Transverse colon (tissue), 4 donors: Measurements from ENCODE around the gene THOC3. TPM values are rescaled to one million over a fixed set of nuclear protein-coding genes. Genes with fewer than 3 reads are reported as not detected.
"Not testable (repeated sequence)": the region's sequence is repeated elsewhere in the genome, so short reads cannot be mapped to it uniquely, and the experiment has no call there.

Experiments
- DNase-seq: peaks from one replicate; pipeline ENCODE4 v3.0.0-alpha.2; 2019
- H3K27ac ChIP-seq, 4 donors: fragments of 200-600 bp; sonication (generic); 2 replicates each; pipeline ENCODE4 v1.5.1; 2016 to 2018; ENCODE audit warnings: inconsistent platforms in 4 of 4
- H3K27me3 ChIP-seq: fragments of 200-600 bp; sonication (generic); 2 replicates; pipeline ENCODE4 v1.5.1; 2017; ENCODE audit warnings: inconsistent platforms
- H3K36me3 ChIP-seq, 4 donors: fragments of 200-600 bp; sonication (generic); 2 replicates each; pipeline ENCODE4 v1.5.1; 2017 to 2019; ENCODE audit warnings: inconsistent platforms in 4 of 4
- H3K4me1 ChIP-seq, 4 donors: fragments of 200-600 bp; sonication (generic); 2 replicates each; pipeline ENCODE4 v1.5.1; 2017 to 2020; ENCODE audit warnings: inconsistent platforms in 4 of 4
- H3K4me3 ChIP-seq, 4 donors: fragments of 200-600 bp; sonication (generic); 1 replicate in 1 of 4; 2 replicates in 3 of 4; pipeline versions ENCODE4 v1.5.1 to v1.6.1; 2017 to 2019; ENCODE audit warnings: inconsistent platforms in 4 of 4
- H3K9me3 ChIP-seq, 2 donors: fragments of 200-600 bp; sonication (generic); 2 replicates each; pipeline ENCODE4 v1.5.1; 2017 to 2019; ENCODE audit warnings: inconsistent platforms in 2 of 2
- CTCF ChIP-seq, 5 experiments: fragments of 200-600 bp in 3 of 5; fragments of 450-650 bp in 2 of 5; sonication (generic) in 3 of 5; IDR thresholded peaks; 1 replicate in 2 of 5; 2 replicates in 3 of 5; pipeline ENCODE4 v1.5.1; 2016 to 2017; ENCODE audit warnings: antibody characterized with exemption in 5 of 5, inconsistent platforms in 3 of 5, mild to moderate bottlenecking in 2 of 5, moderate library complexity in 1 of 5
- EP300 ChIP-seq: sonication (generic); formaldehyde crosslinking; IDR thresholded peaks from one replicate; pipeline ENCODE4 v1.6.1; 2017; ENCODE audit warnings: antibody characterized with exemption, low read depth
- POLR2A ChIP-seq: fragments of 450-650 bp; IDR thresholded peaks from one replicate; pipeline ENCODE4 v1.6.1; 2016; ENCODE audit warnings: antibody characterized with exemption, mild to moderate bottlenecking, moderate library complexity
- POLR2AphosphoS5 ChIP-seq, 3 donors: sonication (generic); formaldehyde crosslinking; IDR thresholded peaks; one replicate each; pipeline ENCODE4 v1.6.1; 2016; ENCODE audit warnings: antibody characterized with exemption in 3 of 3
- WGBS, 2 donors: methylation state at CpG; one replicate each; pipeline ENCODE4 v1.1.5; 2018; ENCODE audit warnings: low coverage in 1 of 2; 5-methylcytosine and 5-hydroxymethylcytosine counted together
- in situ Hi-C, 4 donors: fragments of 200-750 bp; cut with MboI; loops; one replicate each; pipeline versions ENCODE4 v1.15.0 to v1.15.1; 2017; ENCODE audit warnings: low sequenced_read_pairs in 3 of 4, low pct_ligation_motif_present in 1 of 4, low pct_unique_long_range_greater_than_20kb in 1 of 4
- intact Hi-C: fragments of 100-400 bp; cut with DNase I; formaldehyde crosslinking; loops from one replicate; pipeline ENCODE4 v1.15.1; 2023; ENCODE audit warnings: low total_unique reads
- total RNA-seq, 4 donors: library from RNA; depleted of rRNA; stranded (reverse); fragments of >200 nt; gene quantifications; one replicate each; pipeline ENCODE4 v1.1.0, GENCODE V29; 2016

THOC3 gene
- total RNA-seq, 4 donors from 2014 or later: 1.9 to 39.9 (median 18.9) TPM

GRCh38 chr5:175943253-175943652, 24.9 kb downstream of the THOC3 start:
- no CpG with 5 or more reads among the region's 7 CpGs for WGBS, 2 donors
- in situ Hi-C loops: loop anchor here in 1 of 4 donors (25.0 kb wide), 1 partner anchor 1969 kb away; no protein-coding TSS in a partner anchor
- H3K4me1 ChIP-seq, H3K4me3 ChIP-seq, H3K36me3 ChIP-seq, H3K9me3 ChIP-seq, H3K27ac ChIP-seq, intact Hi-C loops, H3K27me3 ChIP-seq, DNase-seq: not testable (repeated sequence)

GRCh38 chr5:175940632-175941031, 27.5 kb downstream of the THOC3 start:
- H3K36me3 ChIP-seq, H3K27me3 ChIP-seq, H3K4me3 ChIP-seq, intact Hi-C loops, H3K4me1 ChIP-seq, H3K27ac ChIP-seq, H3K9me3 ChIP-seq, DNase-seq: not testable (repeated sequence)
- 82% methylated on average over 2 of the region's 2 CpGs; no CpG with 5 or more reads in 1 of the 2 donors for WGBS, 2 donors
- in situ Hi-C loops: loop anchor here in 1 of 4 donors (25.0 kb wide), 1 partner anchor 1972 kb away; no protein-coding TSS in a partner anchor

GRCh38 chr5:175938489-175938888, 29.6 kb downstream of the THOC3 start:
- WGBS, 2 donors: 100% methylated on average over 1 of the region's 1 CpG; no CpG with 5 or more reads in 1 of the 2 donors
- H3K9me3 ChIP-seq, DNase-seq, H3K27me3 ChIP-seq, H3K27ac ChIP-seq, H3K4me3 ChIP-seq, intact Hi-C loops, H3K36me3 ChIP-seq, H3K4me1 ChIP-seq: not testable (repeated sequence)
- in situ Hi-C loops: loop anchor here in 1 of 4 donors (25.0 kb wide), 1 partner anchor 1974 kb away; no protein-coding TSS in a partner anchor

- 91% methylated on average over 1 of the region's 1 CpG; no CpG with 5 or more reads in 1 of the 2 donors for WGBS, 2 donors
Measured at GRCh38 chr5:175928752-175929151, 39.4 kb downstream of the THOC3 start.

GRCh38 chr5:175925106-175925505, 43.0 kb downstream of the THOC3 start:
- DNase-seq, H3K4me1 ChIP-seq, H3K36me3 ChIP-seq, H3K9me3 ChIP-seq, intact Hi-C loops, H3K4me3 ChIP-seq, H3K27me3 ChIP-seq, H3K27ac ChIP-seq: not testable (repeated sequence)
- in situ Hi-C loops: loop anchor here in 1 of 4 donors (25.0 kb wide), 1 partner anchor 1987 kb away; no protein-coding TSS in a partner anchor
- 96% methylated on average over 4 of the region's 4 CpGs for WGBS, 2 donors

More at GRCh38 chr5:175928752-175929151, 39.4 kb downstream of the THOC3 start:
- H3K4me1 ChIP-seq, H3K27me3 ChIP-seq, intact Hi-C loops, H3K4me3 ChIP-seq, DNase-seq, H3K27ac ChIP-seq, H3K36me3 ChIP-seq, H3K9me3 ChIP-seq: not testable (repeated sequence)
- in situ Hi-C loops: loop anchor here in 1 of 4 donors (25.0 kb wide), 1 partner anchor 1984 kb away; no protein-coding TSS in a partner anchor

- no peaks in the 10 kb centered on the region for H3K27me3 ChIP-seq
- no peak overlapping the region for H3K4me3 ChIP-seq
- in situ Hi-C loops: no loop called here
- H3K9me3 ChIP-seq: no peaks in the 10 kb centered on the region
- no peak for DNase-seq
- H3K27ac ChIP-seq: no peak overlapping the region
- no peaks in the 10 kb centered on the region for H3K36me3 ChIP-seq
- no peaks in the 10 kb centered on the region for H3K4me1 ChIP-seq
- TF ChIP-seq CTCF (IDR thresholded peaks at IDR 0.05): no peak
- TF ChIP-seq EP300: no peak
- no peak for TF ChIP-seq POLR2AphosphoS5 (IDR thresholded peaks at IDR 0.05)
- TF ChIP-seq POLR2A: no peak
- intact Hi-C loops: no loop called here
- 95% methylated on average over 3 of the region's 3 CpGs for WGBS, 2 donors
Measured at GRCh38 chr5:175922192-175922885, 45.8 kb downstream of the THOC3 start.
